GM12864 (cell line): ENCODE data around the gene ECSIT.
A peak's percentile ranks its signal among the peaks of the same experiment; 100 is the strongest.
"Not testable (repeated sequence)": the region's sequence is repeated elsewhere in the genome, so short reads cannot be mapped to it uniquely, and the experiment has no call there.

ENCODE experiments used
- DNase-seq: peaks from one replicate; pipeline ENCODE4 v3.0.0-alpha.2; 2011; ENCODE audit warnings: low read depth
- H3K4me3 ChIP-seq: 2 replicates; pipeline ENCODE4 v1.5.1; 2011; ENCODE audit warnings: mild to moderate bottlenecking, low read depth, low read length, control low read depth
- CTCF ChIP-seq: IDR thresholded peaks from 2 replicates; pipeline ENCODE4 v1.5.1; 2011; ENCODE audit warnings: low read depth, mild to moderate bottlenecking, moderate library complexity, low read length, control low read depth, inconsistent platforms; ENCODE audit errors: missing control alignments

Gene ECSIT

GRCh38 chr19:11566164-11566563 is 37.2 kb upstream of the ECSIT start:
- no peak overlapping the region for H3K4me3 ChIP-seq
- no peak for TF ChIP-seq CTCF
- no peak for DNase-seq

- not testable (repeated sequence) for H3K4me3 ChIP-seq, DNase-seq
Observed at GRCh38 chr19:11565649-11565980, 36.7 kb upstream of the ECSIT start.

- H3K4me3 ChIP-seq, DNase-seq: not testable (repeated sequence)
Observed at GRCh38 chr19:11564082-11564807, 35.3 kb upstream of the ECSIT start.

GRCh38 chr19:11563532-11563931 is 34.6 kb upstream of the ECSIT start:
- no peak for DNase-seq
- H3K4me3 ChIP-seq, result no peak overlapping the region
- TF ChIP-seq CTCF, result no peak

- peak; percentile 91 for DNase-seq
- TF ChIP-seq CTCF, result peak; percentile 73
- peak overlapping the region; percentile 86 for H3K4me3 ChIP-seq
Observed at GRCh38 chr19:11560404-11561051, 31.6 kb upstream of the ECSIT start.

- TF ChIP-seq CTCF, result peak; percentile 12
- H3K4me3 ChIP-seq, result peak within 1 kb of the TSS; percentile 86
- DNase-seq, result peak; percentile 97
Observed at GRCh38 chr19:11558881-11559828, 30.2 kb upstream of the ECSIT start, which contains the start of gene ELOF1. Gene ELOF1, minus strand, starts transcription at chr19:11559230. Its CDS starts 4,883 bp downstream, at chr19:11554347.

- no peak for TF ChIP-seq CTCF
- DNase-seq, result no peak
- no peak overlapping the region for H3K4me3 ChIP-seq
Observed at GRCh38 chr19:11556634-11557420, 27.9 kb upstream of the ECSIT start.
